NCI-H446 treated with DMSO at 0.1 percent for 48 hours (cell line): ENCODE results near the gene PRRX2.
"Not testable (repeated sequence)": the region's sequence is repeated elsewhere in the genome, so short reads cannot be mapped to it uniquely, and the experiment has no call there.

Source experiments
- DNase-seq: peaks from one replicate; lab custom pipeline; 2025; lab: John Stamatoyannopoulos, UW

Gene PRRX2

DNA sequence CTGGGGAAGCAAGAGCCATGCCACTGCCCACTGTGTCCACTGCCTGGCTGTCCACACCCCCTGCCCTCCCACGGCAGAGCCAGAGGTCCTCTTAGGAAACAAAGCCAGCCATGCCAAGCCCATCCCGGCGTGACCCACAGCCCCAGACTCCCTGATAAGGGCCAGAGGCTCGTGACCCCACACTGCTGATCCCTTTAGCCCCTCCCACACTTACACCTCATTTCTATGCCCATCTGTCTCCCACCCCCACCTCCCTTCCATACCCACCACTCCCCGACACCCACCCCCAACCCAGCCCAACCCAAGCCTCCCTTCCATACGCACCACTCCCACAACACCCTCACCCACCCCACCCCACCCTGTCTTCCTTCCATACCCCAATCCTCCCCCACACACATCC lies 70.1 kb downstream of the PRRX2 start:
- no peak for DNase-seq

DNA sequence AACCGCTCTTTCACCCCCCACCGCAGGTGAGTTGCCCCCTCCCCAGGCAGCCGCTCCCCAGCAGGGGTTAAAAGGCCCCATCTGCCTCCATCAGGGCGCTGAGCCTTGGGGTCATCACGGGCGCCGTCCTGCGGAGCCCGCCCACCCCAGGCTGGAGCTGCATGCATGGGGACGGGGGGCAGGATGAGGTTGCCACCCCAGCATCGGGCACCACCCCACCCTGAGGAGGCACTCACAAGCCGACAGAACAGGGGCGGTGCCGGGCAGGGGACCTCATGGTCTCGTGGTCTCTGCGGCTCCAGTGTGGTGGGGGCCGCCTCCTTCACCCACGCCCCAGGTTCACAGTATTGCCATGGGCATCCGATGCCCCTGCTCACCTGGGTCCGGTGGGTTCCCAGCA lies 70.9 kb downstream of the PRRX2 start:
- DNase-seq: no peak

DNA sequence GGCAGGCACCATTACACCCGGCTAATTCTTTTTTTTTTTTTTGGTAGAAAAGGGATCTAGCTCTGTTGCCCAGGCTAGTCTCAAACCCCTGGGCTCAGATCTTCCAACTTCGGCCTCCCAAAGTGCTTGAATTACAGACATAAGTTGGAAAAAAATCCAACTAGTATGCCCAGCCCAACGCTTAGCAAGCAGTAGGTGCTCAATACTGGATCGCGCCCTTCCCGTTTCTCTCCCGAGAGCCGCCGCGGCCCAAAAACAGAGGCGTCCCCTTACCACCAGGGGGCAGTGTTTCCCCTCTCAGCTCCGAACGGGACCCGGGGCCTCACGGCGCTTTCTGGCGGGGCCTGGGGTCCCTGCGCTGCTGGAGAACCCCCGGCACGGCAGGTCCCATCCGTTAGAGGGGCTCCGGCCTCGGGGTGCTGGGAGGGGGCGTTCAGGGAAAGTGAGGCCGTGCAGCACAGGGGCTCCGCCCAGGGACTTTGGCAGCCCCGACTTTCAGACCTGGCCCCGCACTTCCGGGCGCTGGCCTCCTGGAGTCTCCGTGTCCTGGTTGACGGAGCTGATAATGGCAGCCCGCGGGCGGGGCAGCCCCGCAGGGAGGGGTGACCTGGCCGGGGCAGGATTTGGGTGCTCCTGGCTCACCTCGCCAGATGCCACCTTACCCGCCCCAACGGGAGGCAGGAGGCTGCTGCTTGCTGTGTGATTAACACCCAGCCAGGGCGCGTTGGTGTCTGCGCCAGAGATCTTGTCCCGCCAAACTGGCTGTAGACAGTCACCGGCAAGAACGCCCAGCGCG lies 72.2 kb downstream of the PRRX2 start:
- peak; percentile 9 for DNase-seq

DNA sequence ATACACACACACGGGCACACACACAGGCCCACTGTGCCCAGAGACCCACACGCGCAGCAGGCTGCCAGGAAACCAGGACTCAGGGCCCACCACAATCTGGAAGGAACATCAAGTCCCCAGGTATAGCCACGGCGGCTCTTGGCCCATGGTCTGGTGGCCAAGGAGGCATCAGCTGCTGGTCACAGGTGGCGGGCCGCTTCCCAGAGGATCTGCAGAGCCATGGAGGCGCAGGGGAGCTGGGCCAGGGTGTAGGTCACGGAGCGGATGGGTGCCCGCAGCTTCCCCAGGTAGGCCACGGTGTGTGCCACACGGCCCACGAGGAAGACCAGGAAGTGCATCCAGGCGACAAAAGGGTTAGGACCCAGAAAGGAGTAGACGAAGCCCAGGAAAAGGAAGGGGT lies 74.0 kb downstream of the PRRX2 start:
- no peak for DNase-seq

DNA sequence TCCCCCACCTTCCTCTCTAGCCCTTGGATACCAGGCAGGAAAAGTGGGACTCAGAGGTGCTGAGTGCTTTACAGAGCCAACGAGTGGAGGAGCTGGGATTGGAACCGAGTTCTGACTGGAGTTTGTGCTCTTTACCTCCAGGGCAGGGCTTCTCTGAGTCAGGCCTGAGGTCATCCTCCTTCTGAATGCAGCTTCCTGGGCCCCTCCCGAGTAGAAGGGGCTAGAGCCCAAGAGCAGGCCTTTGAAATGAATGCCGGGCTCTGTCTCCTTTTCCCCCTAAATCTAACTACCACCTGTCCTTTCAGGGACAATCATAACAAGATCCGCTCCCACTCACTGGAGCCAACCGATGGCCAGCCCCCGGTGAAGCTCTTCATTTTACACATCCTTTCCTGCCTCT lies 74.7 kb downstream of the PRRX2 start:
- DNase-seq: no peak

DNA sequence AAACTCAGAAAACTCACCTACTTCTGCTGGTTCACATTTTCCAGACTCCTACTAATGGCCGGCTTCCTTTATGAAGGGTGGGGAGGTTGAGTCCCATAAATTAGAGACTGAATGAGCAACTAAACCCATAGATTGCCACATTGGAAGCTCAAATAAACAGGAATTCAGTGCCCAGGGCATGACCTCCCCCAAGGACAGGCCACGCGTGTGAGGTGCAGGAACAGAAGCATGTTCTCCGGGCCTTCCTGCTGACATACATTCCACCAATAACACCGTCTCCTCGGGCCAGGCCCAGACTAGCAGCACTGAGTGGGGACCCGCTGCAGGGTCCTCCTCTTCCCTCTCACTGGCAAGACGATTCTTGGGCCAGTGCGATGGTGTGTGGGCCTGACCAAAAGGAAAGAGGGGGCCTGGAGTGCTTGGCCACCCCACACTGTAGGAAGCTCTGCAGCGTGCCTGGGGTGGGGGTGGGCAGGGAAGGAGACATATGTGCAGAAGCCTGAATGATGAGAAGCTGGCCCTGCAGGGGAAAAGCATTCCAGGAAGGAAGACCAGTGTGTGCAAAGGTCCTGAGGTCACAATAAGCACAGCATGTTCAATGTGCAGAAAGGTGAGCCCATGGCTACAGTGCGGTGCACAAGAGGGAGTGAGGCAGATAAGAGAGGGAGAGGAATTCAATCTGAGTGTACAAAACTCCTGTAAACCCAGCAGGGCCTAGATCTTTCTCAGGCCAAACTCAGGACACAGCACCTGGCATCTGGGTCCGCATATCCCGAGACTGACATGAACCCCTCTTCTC lies 75.4 kb downstream of the PRRX2 start:
- DNase-seq: no peak

DNA sequence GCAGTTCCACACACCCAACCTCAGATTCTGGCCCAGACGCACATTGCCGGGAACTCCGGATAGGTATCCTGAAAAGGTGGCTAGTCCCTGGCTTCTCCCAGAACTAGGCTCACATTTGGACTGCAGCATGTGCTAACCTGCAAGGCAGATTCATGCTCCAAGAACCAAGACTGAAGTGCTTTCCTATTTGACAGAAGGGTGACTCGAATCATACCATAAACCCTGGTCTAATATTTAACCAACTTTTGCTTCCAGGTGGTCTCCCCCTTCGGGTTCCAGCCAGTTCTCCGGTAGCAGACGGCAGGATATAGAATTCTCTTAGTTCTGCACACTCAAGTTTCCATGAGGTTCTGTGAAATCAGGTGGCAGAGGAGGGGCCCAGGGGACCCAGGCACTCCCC lies 79.8 kb downstream of the PRRX2 start:
- DNase-seq: no peak

DNA sequence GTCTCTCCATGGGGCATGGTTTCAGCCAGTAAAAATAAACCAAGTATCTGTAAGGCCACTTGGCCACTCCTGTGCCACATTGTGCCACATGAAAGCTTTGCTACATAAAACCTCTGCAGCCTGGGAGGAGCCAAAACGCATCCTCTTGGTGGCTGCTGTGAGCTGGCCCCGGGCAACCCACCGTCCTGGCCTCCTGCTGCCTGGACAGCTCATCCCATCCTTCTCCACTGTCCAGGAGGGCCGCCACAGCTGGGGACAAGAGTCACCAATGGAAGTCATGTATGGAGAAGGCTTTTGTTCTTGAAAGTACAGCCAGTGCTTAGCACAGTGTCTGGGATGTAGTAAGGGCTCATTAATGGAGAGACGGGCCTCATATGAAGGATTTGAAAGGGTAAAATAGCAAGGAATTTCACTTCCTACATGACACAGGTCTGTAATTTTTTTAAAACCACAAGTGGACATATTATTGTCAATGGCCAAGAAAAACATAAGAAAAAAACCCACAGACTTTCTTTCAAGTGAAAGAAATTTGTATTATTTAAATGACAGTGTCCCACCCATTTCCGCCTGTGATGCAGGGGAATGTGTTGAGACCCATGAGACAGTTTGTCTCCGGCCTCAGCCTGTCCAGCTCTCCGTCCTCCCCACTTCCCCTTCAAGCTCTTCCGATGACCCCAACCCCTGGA lies 80.8 kb downstream of the PRRX2 start:
- DNase-seq: no peak

DNA sequence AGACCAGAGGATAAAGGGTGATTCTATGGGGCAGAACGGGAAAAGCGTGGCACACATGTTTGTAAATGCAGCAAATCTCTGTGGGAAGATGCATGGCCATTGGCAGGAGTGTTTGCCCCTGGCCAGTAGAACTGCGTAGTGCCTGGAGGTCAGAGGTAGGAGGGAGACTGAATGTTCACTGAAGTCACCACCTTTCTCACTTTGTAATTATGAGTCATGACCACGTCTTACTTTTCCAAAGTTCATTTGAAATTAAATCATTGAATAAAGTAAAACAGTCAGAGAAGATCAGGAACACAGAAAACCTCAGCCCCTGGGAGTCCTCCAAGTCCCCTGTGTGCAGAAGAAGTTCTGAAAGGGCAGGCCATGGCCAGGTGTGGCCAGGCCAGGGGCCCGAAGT lies 82.8 kb downstream of the PRRX2 start:
- DNase-seq: no peak

DNA sequence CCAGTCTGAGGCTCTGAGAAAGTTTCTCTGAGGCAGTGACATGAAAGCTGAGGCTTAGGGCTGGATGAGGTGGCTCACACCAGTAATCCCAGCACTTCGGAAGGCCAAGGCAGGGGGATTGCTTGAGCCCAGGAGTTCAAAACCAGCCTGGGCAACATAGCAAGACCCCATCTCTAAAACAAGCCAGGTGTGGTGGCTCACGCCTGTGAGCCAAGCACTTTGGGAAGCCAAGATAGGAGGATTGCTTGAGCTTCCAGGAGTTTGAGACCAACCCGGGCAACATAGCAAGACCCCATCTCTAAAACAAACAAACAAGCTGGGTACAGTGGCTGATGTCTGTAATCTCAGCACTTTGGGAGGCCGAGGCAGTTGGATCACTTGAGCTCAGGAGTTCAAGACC lies 83.6 kb downstream of the PRRX2 start:
- DNase-seq: not testable (repeated sequence)

DNA sequence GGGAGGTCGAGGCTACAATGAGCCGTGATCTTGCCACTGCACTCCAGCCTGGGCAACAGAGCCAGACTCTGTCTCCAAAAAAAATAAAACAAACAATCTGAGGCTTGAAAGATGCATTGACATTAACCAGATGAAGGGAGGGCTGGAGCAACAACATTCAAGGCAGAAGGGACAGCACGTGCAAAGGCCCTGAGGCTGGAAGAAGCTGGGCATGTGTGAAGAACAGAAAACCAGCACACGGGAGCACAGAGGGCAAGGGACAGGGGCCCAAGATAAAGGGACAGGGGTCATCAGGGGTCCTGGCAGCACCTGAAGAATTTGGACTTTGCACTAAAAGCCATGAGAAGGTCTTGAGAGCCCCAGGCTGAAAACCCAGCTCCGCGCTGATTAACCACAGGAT lies 84.1 kb downstream of the PRRX2 start:
- no peak for DNase-seq

DNA sequence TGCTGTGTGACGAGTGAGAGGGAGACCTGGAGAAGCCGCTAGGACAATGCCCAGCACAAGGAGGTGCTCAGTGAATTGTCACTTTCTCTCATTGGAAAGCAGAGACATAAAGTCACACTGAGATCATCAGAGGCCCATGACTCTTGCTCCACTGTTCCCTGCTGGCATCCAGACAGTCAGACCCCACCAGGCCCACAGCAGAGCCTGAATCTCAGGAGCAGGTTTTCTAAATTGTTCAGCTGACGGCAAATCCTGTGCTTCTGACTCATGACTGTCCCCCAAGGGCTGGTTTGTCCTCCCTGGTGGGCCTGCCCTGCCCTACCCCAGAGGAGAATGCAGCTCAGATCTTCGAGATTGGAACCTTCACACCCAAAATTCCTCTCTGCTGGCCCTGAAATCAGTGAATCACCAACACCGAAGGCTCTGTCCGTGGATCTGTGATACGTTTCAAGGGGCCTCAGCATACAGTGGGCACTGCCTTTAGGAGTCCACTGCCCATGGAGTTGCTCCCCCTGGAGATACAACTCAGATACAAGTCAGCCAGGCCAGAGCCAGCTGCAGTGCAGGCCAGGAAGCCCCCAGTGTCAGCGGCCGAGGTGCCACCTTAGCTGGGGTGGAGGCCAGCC lies 84.7 kb downstream of the PRRX2 start:
- DNase-seq: no peak

DNA sequence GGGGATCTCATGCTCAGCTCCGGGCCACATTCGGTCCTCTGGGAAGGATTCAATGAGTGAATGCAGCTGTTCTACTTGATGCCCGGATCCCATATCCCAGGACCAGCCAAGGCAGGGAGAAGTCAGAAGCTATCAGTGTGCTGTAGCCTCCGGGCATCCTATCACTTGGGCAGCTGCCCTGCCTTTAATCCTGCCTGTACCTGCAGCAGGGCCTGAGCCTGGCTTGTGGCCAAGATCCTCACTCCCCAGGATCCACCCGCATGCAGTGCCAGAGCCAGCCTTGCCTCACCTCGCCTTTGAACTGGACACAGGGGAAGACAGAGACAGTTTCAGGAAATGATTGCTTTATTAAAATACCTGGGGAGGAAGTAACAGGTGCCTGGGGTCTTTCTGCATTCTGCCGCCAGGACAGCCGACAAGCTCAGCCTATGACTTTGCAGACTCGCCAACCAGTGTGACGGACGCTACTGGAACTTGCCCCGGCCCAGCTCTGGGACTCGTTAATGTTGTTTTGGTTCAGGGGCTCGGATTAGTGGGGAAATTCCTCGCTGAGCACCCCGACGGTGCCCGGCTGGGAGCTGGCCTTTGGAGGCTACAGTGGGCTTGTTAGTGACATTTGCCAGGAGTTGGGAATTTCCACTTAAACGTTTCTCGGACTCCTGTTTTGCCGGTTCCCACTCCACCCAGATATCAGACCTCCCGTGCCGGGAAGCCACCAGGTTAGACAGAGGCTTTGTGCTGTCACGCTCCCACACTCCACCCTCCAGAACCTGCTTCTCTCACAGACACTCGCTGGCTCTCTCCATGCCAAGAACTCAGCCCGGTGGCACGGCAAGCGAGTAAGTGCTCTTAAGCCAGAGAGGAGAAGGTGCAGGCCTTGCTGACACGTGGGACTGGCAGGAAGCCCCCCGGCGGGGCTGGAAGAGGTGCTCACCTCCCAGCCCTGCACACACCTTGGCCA lies 86.7 kb downstream of the PRRX2 start:
- no peak for DNase-seq

DNA sequence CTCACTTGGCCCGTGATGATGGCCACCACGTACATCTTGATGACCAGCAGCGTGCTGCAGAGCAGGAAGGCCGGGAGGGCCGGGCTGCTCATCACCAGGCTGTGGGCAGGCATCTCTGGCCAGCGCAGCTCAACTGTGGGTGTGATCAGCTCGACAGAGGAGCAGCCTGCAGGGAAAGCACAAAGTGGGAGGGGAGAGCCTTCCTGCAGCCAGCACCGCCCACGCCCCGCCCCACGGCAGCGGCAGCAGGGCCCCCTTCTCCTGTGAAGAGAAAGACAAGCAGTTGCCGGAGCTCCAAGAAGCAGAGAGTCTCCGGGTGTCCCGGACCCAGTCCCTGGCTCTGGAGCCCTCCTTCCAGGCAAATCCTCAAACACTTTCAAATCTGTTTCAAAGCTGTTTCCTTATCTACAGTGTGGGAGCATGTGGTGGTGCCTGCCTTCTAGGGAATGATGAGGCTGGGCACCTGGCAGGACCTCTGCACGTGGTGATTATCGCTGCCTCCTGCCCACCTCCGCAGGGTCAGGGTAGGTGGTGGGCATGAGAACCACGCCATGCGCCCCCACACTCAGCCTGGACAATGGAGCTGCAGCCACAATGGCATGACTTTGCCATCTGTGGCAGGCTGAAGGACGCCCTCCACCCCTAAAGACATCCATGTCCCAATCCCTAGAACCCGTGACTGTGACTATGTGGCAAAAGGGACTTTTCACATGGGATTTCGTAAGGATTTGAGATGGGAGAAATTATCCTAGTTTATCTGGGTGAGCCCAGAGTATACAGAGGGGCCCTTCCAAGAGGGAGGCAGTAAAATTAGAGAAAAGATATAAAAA lies 87.7 kb downstream of the PRRX2 start, which contains the start of gene PTGES:
Gene PTGES, minus strand, starts transcription at position 143 of the 830 bp plus-strand sequence. Its CDS starts 30 bp downstream, at position 113.
- DNase-seq: no peak

DNA sequence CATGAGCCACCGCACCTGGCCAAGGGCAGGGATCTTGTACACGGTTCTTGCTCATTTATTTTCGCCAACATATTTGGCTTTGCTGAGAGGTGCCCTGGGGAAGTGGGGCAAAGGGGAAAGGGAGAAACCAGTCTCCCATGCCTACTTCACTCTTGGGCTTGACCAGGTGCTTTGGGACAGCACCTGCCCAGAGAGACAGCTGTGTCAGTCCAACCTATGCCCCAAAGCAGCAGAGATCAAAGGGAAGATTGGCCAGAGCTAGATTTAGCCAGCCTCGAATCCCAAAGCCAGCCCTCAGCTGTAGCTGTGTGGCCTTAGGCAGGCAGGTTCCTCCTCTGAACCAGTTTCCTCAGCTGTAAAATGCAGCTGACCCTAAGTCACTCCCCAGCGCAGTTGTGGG lies 89.7 kb downstream of the PRRX2 start:
- no peak for DNase-seq

DNA sequence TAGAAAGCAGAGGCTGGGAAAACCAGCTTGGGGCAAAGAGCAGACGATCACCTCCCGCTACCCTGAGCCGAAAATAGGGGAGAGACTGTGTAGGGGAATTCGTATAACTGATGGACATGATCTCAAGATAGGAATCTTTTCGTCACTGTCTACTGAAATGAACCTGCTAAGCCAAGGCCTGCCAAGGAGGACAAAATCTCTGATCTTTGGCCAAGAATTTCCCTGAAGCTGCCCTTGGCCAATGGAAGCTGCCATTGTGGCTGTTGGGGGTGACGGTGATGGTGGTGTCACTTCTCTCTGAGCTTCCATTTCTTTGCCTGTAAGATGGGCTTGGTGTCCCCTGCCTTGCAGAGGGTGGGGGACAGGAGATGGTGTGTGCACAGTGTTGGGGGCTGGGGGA lies 90.7 kb downstream of the PRRX2 start:
- DNase-seq: no peak

DNA sequence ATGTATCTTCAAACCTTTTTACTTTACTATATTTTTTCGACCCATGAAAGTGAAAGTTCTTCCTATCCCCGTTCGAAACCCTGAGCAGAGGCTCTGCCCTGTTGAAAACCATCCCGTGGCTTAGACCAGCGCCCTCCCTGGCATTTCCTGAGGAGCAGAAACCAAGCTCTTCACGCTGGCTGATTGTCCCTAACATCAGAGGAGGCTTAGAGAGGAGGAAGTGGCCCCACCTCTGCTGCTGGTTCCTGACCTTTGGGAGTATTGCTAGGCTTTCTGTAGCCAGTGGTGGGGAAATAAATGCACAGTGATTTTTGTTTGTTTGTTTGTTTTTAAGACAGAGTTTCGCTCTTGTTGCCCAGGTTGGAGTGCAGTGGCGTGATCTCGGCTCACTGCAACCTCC lies 91.6 kb downstream of the PRRX2 start:
- DNase-seq: no peak

DNA sequence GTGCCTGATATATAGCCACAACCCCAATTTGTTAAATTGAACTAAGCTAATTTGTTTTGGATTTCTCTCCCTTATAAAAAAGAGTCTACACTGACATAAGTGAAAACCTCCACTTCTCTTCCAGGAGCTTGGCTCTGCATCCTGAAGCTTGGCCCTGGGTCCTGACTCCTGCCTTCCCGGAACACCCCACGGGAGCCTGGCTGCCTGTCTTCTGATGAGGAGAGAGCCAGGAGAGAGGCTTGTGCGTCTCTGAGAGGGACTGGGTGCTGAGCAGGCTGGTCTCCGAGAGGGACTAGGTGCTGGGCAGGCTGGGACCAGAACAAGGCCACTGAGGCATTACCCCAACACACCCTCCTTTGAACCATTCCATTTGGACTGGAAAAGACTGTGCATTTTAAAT lies 93.9 kb downstream of the PRRX2 start:
- DNase-seq: no peak

DNA sequence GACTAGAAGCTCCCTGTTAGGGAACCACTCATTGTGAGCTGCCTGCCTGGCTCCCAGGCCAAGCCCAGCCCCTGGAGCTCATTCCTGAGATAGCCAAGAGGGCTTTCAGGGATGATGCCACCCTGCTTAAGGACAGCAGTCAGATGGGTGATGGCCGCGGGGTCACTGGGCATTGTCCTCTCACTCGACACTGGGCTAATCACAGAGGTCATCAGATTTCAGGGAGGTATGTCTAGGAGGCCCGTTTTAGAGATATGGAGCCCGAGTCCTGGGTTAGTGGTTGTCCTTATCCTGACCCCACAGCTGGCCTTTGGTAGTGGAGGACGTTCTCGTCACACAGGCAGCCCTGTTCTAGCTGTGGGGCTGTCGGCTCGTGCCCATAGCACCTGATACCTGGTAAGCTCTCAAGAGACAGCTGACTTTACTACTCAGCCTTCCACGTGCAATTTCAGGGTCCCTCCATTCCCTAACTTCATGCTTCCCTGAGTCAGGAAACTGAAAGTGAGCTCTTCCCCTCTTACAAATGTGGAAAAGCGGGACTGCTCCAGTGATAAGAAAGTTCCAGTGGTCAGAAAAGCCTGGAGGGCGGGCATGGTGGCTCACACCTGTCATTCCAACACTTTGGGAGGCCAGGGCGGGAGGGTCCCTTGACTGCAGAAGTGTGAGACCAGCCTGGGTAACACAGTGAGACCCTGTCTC lies 94.5 kb downstream of the PRRX2 start:
- no peak for DNase-seq

DNA sequence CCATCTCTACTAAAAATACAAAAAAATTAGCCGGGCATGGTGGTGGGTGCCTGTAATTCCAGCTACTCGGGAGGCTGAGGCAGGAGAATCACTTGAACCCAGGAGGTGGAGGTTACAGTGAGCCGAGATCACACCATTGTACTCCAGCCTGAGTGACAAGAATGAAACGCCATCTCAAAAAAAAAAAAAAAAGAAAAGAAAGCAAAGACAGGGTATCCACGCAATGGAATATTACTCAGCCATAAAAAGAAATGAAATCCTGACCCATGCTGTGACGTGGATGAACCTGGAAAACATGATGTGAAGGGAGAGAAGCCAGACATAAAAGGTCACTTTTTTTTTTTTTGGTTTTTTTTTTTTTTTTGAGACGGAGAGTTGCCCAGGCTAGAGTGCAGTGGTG lies 95.3 kb downstream of the PRRX2 start:
- DNase-seq: not testable (repeated sequence)
